ENCODE results near the gene ATAD5.

DNA sequence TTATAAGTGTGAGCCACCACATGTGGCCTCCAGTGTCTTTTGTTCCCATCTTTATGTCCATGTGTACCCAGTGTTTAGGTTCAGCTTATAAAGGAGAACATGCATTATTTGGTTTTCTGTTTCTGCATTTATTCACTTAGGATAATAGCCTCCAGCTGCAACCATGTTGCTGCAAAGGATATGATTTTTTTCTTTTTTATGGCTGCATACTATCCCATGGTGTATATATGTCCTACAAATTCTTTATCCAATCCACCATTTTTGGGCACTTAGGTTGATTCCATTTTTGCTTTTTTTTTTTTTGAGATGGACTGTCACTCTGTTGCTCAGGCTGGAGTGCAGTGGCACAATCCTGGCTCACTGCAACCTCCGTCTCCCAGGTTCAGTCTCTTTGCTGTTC, 32.9 kb downstream of the ATAD5 start:
- TF ChIP-seq, protein P1, sequence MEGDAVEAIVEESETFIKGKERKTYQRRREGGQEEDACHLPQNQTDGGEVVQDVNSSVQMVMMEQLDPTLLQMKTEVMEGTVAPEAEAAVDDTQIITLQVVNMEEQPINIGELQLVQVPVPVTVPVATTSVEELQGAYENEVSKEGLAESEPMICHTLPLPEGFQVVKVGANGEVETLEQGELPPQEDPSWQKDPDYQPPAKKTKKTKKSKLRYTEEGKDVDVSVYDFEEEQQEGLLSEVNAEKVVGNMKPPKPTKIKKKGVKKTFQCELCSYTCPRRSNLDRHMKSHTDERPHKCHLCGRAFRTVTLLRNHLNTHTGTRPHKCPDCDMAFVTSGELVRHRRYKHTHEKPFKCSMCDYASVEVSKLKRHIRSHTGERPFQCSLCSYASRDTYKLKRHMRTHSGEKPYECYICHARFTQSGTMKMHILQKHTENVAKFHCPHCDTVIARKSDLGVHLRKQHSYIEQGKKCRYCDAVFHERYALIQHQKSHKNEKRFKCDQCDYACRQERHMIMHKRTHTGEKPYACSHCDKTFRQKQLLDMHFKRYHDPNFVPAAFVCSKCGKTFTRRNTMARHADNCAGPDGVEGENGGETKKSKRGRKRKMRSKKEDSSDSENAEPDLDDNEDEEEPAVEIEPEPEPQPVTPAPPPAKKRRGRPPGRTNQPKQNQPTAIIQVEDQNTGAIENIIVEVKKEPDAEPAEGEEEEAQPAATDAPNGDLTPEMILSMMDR (IDR thresholded peaks at IDR 0.05; ENCODE audit: insufficient read depth, low read length, poor library complexity, severe bottlenecking): no peak
- TF ChIP-seq EZH2phosphoT487 (conservative IDR thresholded peaks at IDR 0.05; ENCODE audit: low read length): no peak
